BLaER1 (cell line): ENCODE data around the gene CGREF1.

Experiments used
- H3K27ac ChIP-seq: shearing (Covaris generic); formaldehyde crosslinking; 2 replicates; pipeline ENCODE4 v1.8.1; 2022
- H3K27me3 ChIP-seq: shearing (Covaris generic); formaldehyde crosslinking; 2 replicates; pipeline ENCODE4 v1.8.1; 2022
- H3K36me3 ChIP-seq: shearing (Covaris generic); formaldehyde crosslinking; 2 replicates; pipeline ENCODE4 v1.8.1; 2022
- H3K4me1 ChIP-seq: shearing (Covaris generic); formaldehyde crosslinking; 2 replicates; pipeline ENCODE4 v1.8.1; 2022
- H3K4me2 ChIP-seq: shearing (Covaris generic); formaldehyde crosslinking; 2 replicates; pipeline ENCODE4 v1.8.1; 2022
- H3K4me3 ChIP-seq: shearing (Covaris generic); formaldehyde crosslinking; 2 replicates; pipeline ENCODE4 v1.8.1; 2022
- H3K9ac ChIP-seq: shearing (Covaris generic); formaldehyde crosslinking; 2 replicates; pipeline ENCODE4 v1.8.1; 2022
- H3K9me3 ChIP-seq: shearing (Covaris generic); formaldehyde crosslinking; 2 replicates; pipeline ENCODE4 v1.8.1; 2022
- H4K20me1 ChIP-seq: shearing (Covaris generic); formaldehyde crosslinking; 2 replicates; pipeline ENCODE4 v1.8.1; 2022
- Cebpa-rat ChIP-seq: shearing (Covaris generic); IDR thresholded peaks from 2 replicates; pipeline ENCODE4 v1.8.1; 2022

CGREF1 gene

GRCh38 chr2:27069436-27069835 lies 49.5 kb downstream of the CGREF1 start:
- peak overlapping the region; percentile 100 for H3K4me2 ChIP-seq
- peaks cover 57% of the 10 kb centered on the region for H3K36me3 ChIP-seq
- H3K9ac ChIP-seq, result peak overlapping the region; percentile 90; the same call in 1 of the 2 replicates
- no peaks in the 10 kb centered on the region for H3K27me3 ChIP-seq
- H4K20me1 ChIP-seq, result peaks cover 52% of the 10 kb centered on the region
- no peaks in the 10 kb centered on the region for H3K9me3 ChIP-seq
- H3K4me3 ChIP-seq, result peak overlapping the region; percentile 87; the same call in 1 of the 2 replicates
- no peak for TF ChIP-seq Cebpa-rat
- H3K27ac ChIP-seq, result peak overlapping the region; percentile 93; the same call in 1 of the 2 replicates
- peaks cover 53% of the 10 kb centered on the region for H3K4me1 ChIP-seq

GRCh38 chr2:27067385-27067784 lies 51.5 kb downstream of the CGREF1 start:
- Histone ChIP-seq H3K4me1 (peaks cover 32% of the 10 kb centered on the region), H3K36me3 (peaks cover 75% of the 10 kb centered on the region), H3K9me3 (no peaks in the 10 kb centered on the region)

GRCh38 chr2:27065128-27065527 lies 53.8 kb downstream of the CGREF1 start:
- Histone ChIP-seq H3K9me3 (no peaks in the 10 kb centered on the region), H3K4me1 (peaks cover 20% of the 10 kb centered on the region), H3K36me3 (peaks cover 96% of the 10 kb centered on the region), H3K27me3 (no peaks in the 10 kb centered on the region), H3K9ac (no peak overlapping the region), H4K20me1 (peaks cover 49% of the 10 kb centered on the region), H3K4me3 (no peak overlapping the region), H3K4me2 (no peak overlapping the region), H3K27ac (no peak overlapping the region)
- no peak for TF ChIP-seq Cebpa-rat

More at GRCh38 chr2:27067385-27067784, 51.5 kb downstream of the CGREF1 start:
- no peak overlapping the region for H3K4me2 ChIP-seq
- H3K9ac ChIP-seq, result no peak overlapping the region
- H3K27ac ChIP-seq, result no peak overlapping the region
- H4K20me1 ChIP-seq, result peaks cover 58% of the 10 kb centered on the region
- TF ChIP-seq Cebpa-rat, result no peak
- H3K4me3 ChIP-seq, result no peak overlapping the region
- H3K27me3 ChIP-seq, result no peaks in the 10 kb centered on the region

GRCh38 chr2:27060323-27060722 lies 58.6 kb downstream of the CGREF1 start:
- H3K4me1 ChIP-seq, result no peaks in the 10 kb centered on the region
- no peak overlapping the region for H3K27ac ChIP-seq
- peaks cover 7% of the 10 kb centered on the region; the same call in 1 of the 2 replicates for H4K20me1 ChIP-seq
- no peak for TF ChIP-seq Cebpa-rat
- no peaks in the 10 kb centered on the region for H3K9me3 ChIP-seq
- no peak overlapping the region; the same call in 1 of the 2 replicates for H3K9ac ChIP-seq
- no peak overlapping the region for H3K4me2 ChIP-seq
- no peak overlapping the region for H3K4me3 ChIP-seq
- no peaks in the 10 kb centered on the region for H3K27me3 ChIP-seq
- peaks cover 96% of the 10 kb centered on the region for H3K36me3 ChIP-seq

- no peaks in the 10 kb centered on the region for H3K4me1 ChIP-seq
- peaks cover 7% of the 10 kb centered on the region; the same call in 1 of the 2 replicates for H4K20me1 ChIP-seq
- no peaks in the 10 kb centered on the region for H3K27me3 ChIP-seq
- H3K4me3 ChIP-seq, result no peak overlapping the region
- no peak overlapping the region for H3K27ac ChIP-seq
- TF ChIP-seq Cebpa-rat, result no peak
- H3K36me3 ChIP-seq, result peaks cover 98% of the 10 kb centered on the region
- H3K9ac ChIP-seq, result no peak overlapping the region
- H3K4me2 ChIP-seq, result no peak overlapping the region
- no peaks in the 10 kb centered on the region for H3K9me3 ChIP-seq
These were observed 59.6 kb downstream of the CGREF1 start for GRCh38 chr2:27059141-27059820.

GRCh38 chr2:27058210-27058609 lies 60.7 kb downstream of the CGREF1 start:
- Histone ChIP-seq H4K20me1 (peaks cover 7% of the 10 kb centered on the region; the same call in 1 of the 2 replicates), H3K27me3 (no peaks in the 10 kb centered on the region), H3K27ac (no peak overlapping the region), H3K4me3 (no peak overlapping the region), H3K36me3 (peaks cover 99% of the 10 kb centered on the region), H3K4me2 (no peak overlapping the region), H3K9me3 (no peaks in the 10 kb centered on the region), H3K9ac (no peak overlapping the region), H3K4me1 (peaks cover under 1% of the 10 kb centered on the region; the same call in 1 of the 2 replicates)
- no peak for TF ChIP-seq Cebpa-rat

GRCh38 chr2:27057184-27057583 lies 61.7 kb downstream of the CGREF1 start:
- no peak for TF ChIP-seq Cebpa-rat
- Histone ChIP-seq H3K9ac (no peak overlapping the region), H3K36me3 (peaks cover 96% of the 10 kb centered on the region), H3K4me3 (no peak overlapping the region), H3K4me1 (peaks cover 11% of the 10 kb centered on the region), H3K9me3 (no peaks in the 10 kb centered on the region), H4K20me1 (no peaks in the 10 kb centered on the region), H3K4me2 (no peak overlapping the region), H3K27me3 (no peaks in the 10 kb centered on the region), H3K27ac (no peak overlapping the region)

- H3K9me3 ChIP-seq, result no peaks in the 10 kb centered on the region
- no peak overlapping the region for H3K4me3 ChIP-seq
- H3K4me2 ChIP-seq, result no peak overlapping the region
- peaks cover 15% of the 10 kb centered on the region for H3K4me1 ChIP-seq
- H4K20me1 ChIP-seq, result no peaks in the 10 kb centered on the region
- peaks cover 72% of the 10 kb centered on the region for H3K36me3 ChIP-seq
- H3K9ac ChIP-seq, result no peak overlapping the region
- TF ChIP-seq Cebpa-rat, result no peak
- no peaks in the 10 kb centered on the region for H3K27me3 ChIP-seq
- H3K27ac ChIP-seq, result no peak overlapping the region
These were observed 64.2 kb downstream of the CGREF1 start for GRCh38 chr2:27054721-27055120.

DNA sequence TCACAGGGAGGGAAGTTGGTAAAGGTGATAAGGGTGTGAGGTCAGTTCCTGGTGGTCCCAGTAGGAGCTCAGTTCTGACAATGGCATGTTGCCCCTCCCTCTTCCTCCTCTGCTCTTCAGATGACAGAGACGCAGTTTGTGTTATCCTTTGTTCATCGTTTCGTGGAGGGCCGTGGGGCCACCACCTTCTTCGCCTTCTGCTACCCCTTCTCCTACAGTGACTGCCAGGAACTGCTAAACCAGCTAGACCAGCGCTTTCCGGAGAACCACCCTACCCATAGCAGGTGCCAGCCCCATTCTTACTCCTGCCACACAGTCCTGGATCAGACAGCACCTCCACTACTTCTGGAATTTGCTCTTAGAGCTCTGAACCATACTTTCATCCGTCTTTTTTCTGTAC lies 65.2 kb downstream of the CGREF1 start:
- no peaks in the 10 kb centered on the region for H3K27me3 ChIP-seq
- TF ChIP-seq Cebpa-rat, result no peak
- peaks cover 24% of the 10 kb centered on the region for H3K4me1 ChIP-seq
- no peaks in the 10 kb centered on the region for H4K20me1 ChIP-seq
- peaks cover 62% of the 10 kb centered on the region for H3K36me3 ChIP-seq
- H3K4me3 ChIP-seq, result no peak overlapping the region
- no peak overlapping the region for H3K9ac ChIP-seq
- H3K4me2 ChIP-seq, result no peak overlapping the region
- H3K9me3 ChIP-seq, result no peaks in the 10 kb centered on the region
- H3K27ac ChIP-seq, result no peak overlapping the region

DNA sequence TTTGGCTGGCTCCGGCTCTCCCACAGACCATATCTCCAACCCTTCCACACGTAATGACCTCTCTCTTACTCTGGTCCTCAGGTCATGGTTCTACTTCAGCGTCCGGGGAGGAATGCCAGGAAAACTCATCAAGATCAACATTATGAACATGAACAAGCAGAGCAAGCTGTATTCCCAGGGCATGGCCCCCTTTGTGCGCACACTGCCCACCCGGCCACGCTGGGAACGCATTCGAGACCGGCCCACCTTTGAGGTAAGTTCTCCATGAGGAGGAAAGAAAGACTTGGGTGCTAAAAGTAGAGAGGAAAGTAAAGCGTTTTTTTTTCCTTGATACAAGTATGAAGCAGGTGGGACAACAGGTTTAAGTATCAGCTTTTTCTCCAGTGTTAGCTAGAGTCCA lies 65.6 kb downstream of the CGREF1 start:
- Histone ChIP-seq H3K4me3 (no peak overlapping the region), H3K9me3 (no peaks in the 10 kb centered on the region), H3K27ac (no peak overlapping the region), H3K4me1 (peaks cover 28% of the 10 kb centered on the region), H4K20me1 (no peaks in the 10 kb centered on the region), H3K9ac (no peak overlapping the region), H3K36me3 (peaks cover 58% of the 10 kb centered on the region), H3K4me2 (no peak overlapping the region), H3K27me3 (no peaks in the 10 kb centered on the region)
- TF ChIP-seq Cebpa-rat, result no peak
